ENCODE results near the gene CLTRN.

DNA sequence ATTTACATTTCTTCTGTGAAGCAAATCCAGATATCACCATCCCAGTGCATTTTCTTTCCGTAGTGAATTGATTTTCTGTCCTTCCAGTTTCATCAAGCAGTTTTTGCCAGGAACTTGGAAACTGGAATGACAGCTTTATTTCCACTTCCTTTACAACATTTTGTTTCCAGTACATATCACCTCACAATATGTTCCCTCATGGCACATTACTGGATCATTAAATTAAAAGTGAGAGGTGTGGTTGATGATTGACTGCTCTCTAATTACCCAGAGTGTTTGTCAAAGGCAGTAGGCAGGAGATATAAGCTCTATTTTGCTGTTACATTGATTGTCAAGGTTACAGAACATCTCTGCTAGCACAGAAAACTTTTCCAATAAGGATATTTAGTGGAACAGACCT is 41.6 kb downstream of the CLTRN start:
- TF ChIP-seq, protein P1, sequence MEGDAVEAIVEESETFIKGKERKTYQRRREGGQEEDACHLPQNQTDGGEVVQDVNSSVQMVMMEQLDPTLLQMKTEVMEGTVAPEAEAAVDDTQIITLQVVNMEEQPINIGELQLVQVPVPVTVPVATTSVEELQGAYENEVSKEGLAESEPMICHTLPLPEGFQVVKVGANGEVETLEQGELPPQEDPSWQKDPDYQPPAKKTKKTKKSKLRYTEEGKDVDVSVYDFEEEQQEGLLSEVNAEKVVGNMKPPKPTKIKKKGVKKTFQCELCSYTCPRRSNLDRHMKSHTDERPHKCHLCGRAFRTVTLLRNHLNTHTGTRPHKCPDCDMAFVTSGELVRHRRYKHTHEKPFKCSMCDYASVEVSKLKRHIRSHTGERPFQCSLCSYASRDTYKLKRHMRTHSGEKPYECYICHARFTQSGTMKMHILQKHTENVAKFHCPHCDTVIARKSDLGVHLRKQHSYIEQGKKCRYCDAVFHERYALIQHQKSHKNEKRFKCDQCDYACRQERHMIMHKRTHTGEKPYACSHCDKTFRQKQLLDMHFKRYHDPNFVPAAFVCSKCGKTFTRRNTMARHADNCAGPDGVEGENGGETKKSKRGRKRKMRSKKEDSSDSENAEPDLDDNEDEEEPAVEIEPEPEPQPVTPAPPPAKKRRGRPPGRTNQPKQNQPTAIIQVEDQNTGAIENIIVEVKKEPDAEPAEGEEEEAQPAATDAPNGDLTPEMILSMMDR (tag by site-specific recombination; IDR thresholded peaks at IDR 0.05), result no peak
- TF ChIP-seq ZNF391 (tag by site-specific recombination; IDR thresholded peaks at IDR 0.05; ENCODE audit: borderline replicate concordance, low read depth), result no peak
- TF ChIP-seq ZNF664 (tag by site-specific recombination; IDR thresholded peaks at IDR 0.05), result no peak
- no peak for TF ChIP-seq ZNF140 (tag by site-specific recombination; IDR thresholded peaks at IDR 0.05)
- TF ChIP-seq ZNF112 (tag by site-specific recombination; IDR thresholded peaks at IDR 0.05), result no peak
- TF ChIP-seq, protein P2, sequence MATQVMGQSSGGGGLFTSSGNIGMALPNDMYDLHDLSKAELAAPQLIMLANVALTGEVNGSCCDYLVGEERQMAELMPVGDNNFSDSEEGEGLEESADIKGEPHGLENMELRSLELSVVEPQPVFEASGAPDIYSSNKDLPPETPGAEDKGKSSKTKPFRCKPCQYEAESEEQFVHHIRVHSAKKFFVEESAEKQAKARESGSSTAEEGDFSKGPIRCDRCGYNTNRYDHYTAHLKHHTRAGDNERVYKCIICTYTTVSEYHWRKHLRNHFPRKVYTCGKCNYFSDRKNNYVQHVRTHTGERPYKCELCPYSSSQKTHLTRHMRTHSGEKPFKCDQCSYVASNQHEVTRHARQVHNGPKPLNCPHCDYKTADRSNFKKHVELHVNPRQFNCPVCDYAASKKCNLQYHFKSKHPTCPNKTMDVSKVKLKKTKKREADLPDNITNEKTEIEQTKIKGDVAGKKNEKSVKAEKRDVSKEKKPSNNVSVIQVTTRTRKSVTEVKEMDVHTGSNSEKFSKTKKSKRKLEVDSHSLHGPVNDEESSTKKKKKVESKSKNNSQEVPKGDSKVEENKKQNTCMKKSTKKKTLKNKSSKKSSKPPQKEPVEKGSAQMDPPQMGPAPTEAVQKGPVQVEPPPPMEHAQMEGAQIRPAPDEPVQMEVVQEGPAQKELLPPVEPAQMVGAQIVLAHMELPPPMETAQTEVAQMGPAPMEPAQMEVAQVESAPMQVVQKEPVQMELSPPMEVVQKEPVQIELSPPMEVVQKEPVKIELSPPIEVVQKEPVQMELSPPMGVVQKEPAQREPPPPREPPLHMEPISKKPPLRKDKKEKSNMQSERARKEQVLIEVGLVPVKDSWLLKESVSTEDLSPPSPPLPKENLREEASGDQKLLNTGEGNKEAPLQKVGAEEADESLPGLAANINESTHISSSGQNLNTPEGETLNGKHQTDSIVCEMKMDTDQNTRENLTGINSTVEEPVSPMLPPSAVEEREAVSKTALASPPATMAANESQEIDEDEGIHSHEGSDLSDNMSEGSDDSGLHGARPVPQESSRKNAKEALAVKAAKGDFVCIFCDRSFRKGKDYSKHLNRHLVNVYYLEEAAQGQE (tag by site-specific recombination; IDR thresholded peaks at IDR 0.05), result no peak
- no peak for TF ChIP-seq ZNF670 (tag by site-specific recombination; IDR thresholded peaks at IDR 0.05; ENCODE audit: low read depth)
- TF ChIP-seq ZNF10 (tag by site-specific recombination; IDR thresholded peaks at IDR 0.05), result no peak
- TF ChIP-seq ZNF266 (tag by site-specific recombination; IDR thresholded peaks at IDR 0.05; ENCODE audit: low read depth), result no peak
- TF ChIP-seq ZNF324 (tag by site-specific recombination; IDR thresholded peaks at IDR 0.05), result no peak
